K562 (cell line): ENCODE data around the gene LCE1B. TPM values are rescaled to one million over a fixed set of nuclear protein-coding genes. Genes with fewer than 3 reads are reported as not detected.

Experiments used
- ARNT ChIP-seq, 2 experiments: fragments of 450-650 bp; IDR thresholded peaks; 2 replicates each; pipeline ENCODE4 v1.6.1; 2016; ENCODE audit warnings: mild to moderate bottlenecking in 1 of 2
- polyA plus RNA-seq, 8 experiments: library from polyadenylated mRNA; depleted of rRNA in 4 of 8; stranded (reverse) in 5 of 8; unstranded in 3 of 8; fragments of >200 nt; fragmentation: Nextera tagmentation in 2 of 8; fragmentation: Illumina TruSeq in 1 of 8; extraction: Ambion mirVana in 2 of 8; extraction: Trizol in 1 of 8; gene quantifications; 2 replicates each; pipeline versions ENCODE4 v1.2.1 to v1.2.3, GENCODE V29; 2011 to 2014; ENCODE audit warnings: inconsistent platforms in 1 of 8, missing spikeins in 1 of 8
- total RNA-seq, 7 experiments: library from RNA; depleted of rRNA in 6 of 7; stranded (reverse); fragments of >200 nt in 6 of 7; fragmentation: Illumina TruSeq in 2 of 7; extraction: Trizol in 2 of 7; gene quantifications; 2 replicates each; pipeline versions ENCODE4 v1.2.1 to v1.2.3, GENCODE V29; 2011 to 2021; ENCODE audit warnings: low replicate concordance in 1 of 7
- TF ChIP-seq, protein P1 (sequence below), 2 experiments: IDR thresholded peaks in 1 of 2; conservative IDR thresholded peaks in 1 of 2; 2 replicates each; pipeline ENCODE4 v1.6.1; 2016; ENCODE audit warnings: low read depth in 2 of 2, mild to moderate bottlenecking in 1 of 2, missing compliant biosample characterization in 1 of 2, missing genetic modification characterization in 1 of 2, moderate library complexity in 1 of 2

LCE1B gene
- total and polyA plus RNA-seq, 9 of the 15 experiments (the other 6 are each of a cell fraction or from before 2014, with no cell fraction given) = not detected

DNA sequence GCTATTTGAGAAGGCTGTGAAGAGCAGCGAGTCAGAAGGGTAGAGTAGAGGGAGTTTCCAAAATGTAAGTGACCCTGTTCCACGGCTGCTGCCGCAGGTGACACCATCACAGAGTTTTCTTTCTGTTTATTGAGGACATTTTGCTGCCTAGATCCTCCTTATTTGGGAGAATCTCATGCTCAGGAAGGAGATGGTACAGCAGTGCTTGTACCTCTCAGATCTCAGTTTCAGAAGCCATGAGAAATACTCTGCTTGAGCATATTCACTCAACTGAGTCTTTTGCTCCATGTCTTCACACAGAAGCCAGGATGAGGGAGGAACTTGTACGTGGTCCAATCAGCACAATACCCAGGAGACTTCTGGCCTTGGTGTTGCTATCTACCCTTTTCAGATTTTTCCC is 49.6 kb downstream of the LCE1B start (continued):
- TF ChIP-seq, protein P1, sequence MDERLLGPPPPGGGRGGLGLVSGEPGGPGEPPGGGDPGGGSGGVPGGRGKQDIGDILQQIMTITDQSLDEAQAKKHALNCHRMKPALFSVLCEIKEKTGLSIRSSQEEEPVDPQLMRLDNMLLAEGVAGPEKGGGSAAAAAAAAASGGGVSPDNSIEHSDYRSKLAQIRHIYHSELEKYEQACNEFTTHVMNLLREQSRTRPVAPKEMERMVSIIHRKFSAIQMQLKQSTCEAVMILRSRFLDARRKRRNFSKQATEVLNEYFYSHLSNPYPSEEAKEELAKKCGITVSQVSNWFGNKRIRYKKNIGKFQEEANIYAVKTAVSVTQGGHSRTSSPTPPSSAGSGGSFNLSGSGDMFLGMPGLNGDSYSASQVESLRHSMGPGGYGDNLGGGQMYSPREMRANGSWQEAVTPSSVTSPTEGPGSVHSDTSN (CRISPR knock-in tag; IDR thresholded peaks at IDR 0.05; ENCODE audit: low read depth) = no peak
- TF ChIP-seq, protein P1 (tag; conservative IDR thresholded peaks at IDR 0.05; ENCODE audit: low read depth) = no peak
- TF ChIP-seq ARNT (IDR thresholded peaks at IDR 0.05) = no peak
- TF ChIP-seq, all 486 proteins: peak for 0

Other genes starting within 250 kb of the LCE1B start
Only the 7 nearest of the 27 such genes appear.
- not detected in 2 replicates for gene LCE1F, start 36.8 kb upstream of the LCE1B start, total RNA-seq (2014; rRNA removed)
- gene LCE1F, start 36.8 kb upstream of the LCE1B start, total RNA-seq (2014; rRNA removed; fragmentation: Illumina TruSeq; extraction: Trizol) = not detected in 2 replicates
- gene LCE1F, start 36.8 kb upstream of the LCE1B start, total RNA-seq (2015; rRNA removed; fragmentation: Illumina TruSeq; extraction: Trizol) = not detected in 2 replicates
- not detected in 2 replicates for gene LCE1F, start 36.8 kb upstream of the LCE1B start, total RNA-seq (2021)
- gene LCE1F, start 36.8 kb upstream of the LCE1B start, polyA plus RNA-seq (2011; rRNA removed) = not detected in 2 replicates
- gene LCE1F, start 36.8 kb upstream of the LCE1B start, polyA plus RNA-seq (2014; fragmentation: Illumina TruSeq; extraction: Trizol) = not detected in 2 replicates
- gene LCE1F, start 36.8 kb upstream of the LCE1B start, polyA plus RNA-seq (2014; fragmentation: Nextera tagmentation; extraction: Ambion mirVana) = not detected
- gene LCE1F, start 36.8 kb upstream of the LCE1B start, polyA plus RNA-seq (2014; rRNA removed) = not detected in 2 replicates
- not detected in 2 replicates for gene LCE1E, start 25.7 kb upstream of the LCE1B start, total RNA-seq (2014; rRNA removed)
- gene LCE1E, start 25.7 kb upstream of the LCE1B start, total RNA-seq (2014; rRNA removed; fragmentation: Illumina TruSeq; extraction: Trizol) = not detected in 2 replicates
- not detected in 2 replicates for gene LCE1E, start 25.7 kb upstream of the LCE1B start, total RNA-seq (2015; rRNA removed; fragmentation: Illumina TruSeq; extraction: Trizol)
- gene LCE1E, start 25.7 kb upstream of the LCE1B start, total RNA-seq (2021) = not detected in 2 replicates
- gene LCE1E, start 25.7 kb upstream of the LCE1B start, polyA plus RNA-seq (2011; rRNA removed) = not detected in 2 replicates
- gene LCE1E, start 25.7 kb upstream of the LCE1B start, polyA plus RNA-seq (2014; fragmentation: Illumina TruSeq; extraction: Trizol) = not detected in 2 replicates
- gene LCE1E, start 25.7 kb upstream of the LCE1B start, polyA plus RNA-seq (2014; fragmentation: Nextera tagmentation; extraction: Ambion mirVana) = not detected
- not detected in 2 replicates for gene LCE1E, start 25.7 kb upstream of the LCE1B start, polyA plus RNA-seq (2014; rRNA removed)
- gene LCE1D, start 15.2 kb upstream of the LCE1B start, total RNA-seq (2014; rRNA removed) = not detected in 2 replicates
- not detected in 2 replicates for gene LCE1D, start 15.2 kb upstream of the LCE1B start, total RNA-seq (2014; rRNA removed; fragmentation: Illumina TruSeq; extraction: Trizol)
- gene LCE1D, start 15.2 kb upstream of the LCE1B start, total RNA-seq (2015; rRNA removed; fragmentation: Illumina TruSeq; extraction: Trizol) = not detected in 2 replicates
- not detected in 2 replicates for gene LCE1D, start 15.2 kb upstream of the LCE1B start, total RNA-seq (2021)
- gene LCE1D, start 15.2 kb upstream of the LCE1B start, polyA plus RNA-seq (2011; rRNA removed) = not detected in 2 replicates
- not detected in 2 replicates for gene LCE1D, start 15.2 kb upstream of the LCE1B start, polyA plus RNA-seq (2014; fragmentation: Illumina TruSeq; extraction: Trizol)
- not detected for gene LCE1D, start 15.2 kb upstream of the LCE1B start, polyA plus RNA-seq (2014; fragmentation: Nextera tagmentation; extraction: Ambion mirVana)
- gene LCE1D, start 15.2 kb upstream of the LCE1B start, polyA plus RNA-seq (2014; rRNA removed) = not detected in 2 replicates
- not detected in 2 replicates for gene LCE1C, start 5.3 kb upstream of the LCE1B start, total RNA-seq (2014; rRNA removed)
- gene LCE1C, start 5.3 kb upstream of the LCE1B start, total RNA-seq (2014; rRNA removed; fragmentation: Illumina TruSeq; extraction: Trizol) = not detected in 2 replicates
- gene LCE1C, start 5.3 kb upstream of the LCE1B start, total RNA-seq (2015; rRNA removed; fragmentation: Illumina TruSeq; extraction: Trizol) = not detected in 2 replicates
- not detected in 2 replicates for gene LCE1C, start 5.3 kb upstream of the LCE1B start, total RNA-seq (2021)
- gene LCE1C, start 5.3 kb upstream of the LCE1B start, polyA plus RNA-seq (2011; rRNA removed) = not detected in 2 replicates
- gene LCE1C, start 5.3 kb upstream of the LCE1B start, polyA plus RNA-seq (2014; fragmentation: Illumina TruSeq; extraction: Trizol) = not detected in 2 replicates
- gene LCE1C, start 5.3 kb upstream of the LCE1B start, polyA plus RNA-seq (2014; fragmentation: Nextera tagmentation; extraction: Ambion mirVana) = not detected
- not detected in 2 replicates for gene LCE1C, start 5.3 kb upstream of the LCE1B start, polyA plus RNA-seq (2014; rRNA removed)
- not detected in 2 replicates for gene LCE1A, start 15.5 kb downstream of the LCE1B start, total RNA-seq (2014; rRNA removed)
- gene LCE1A, start 15.5 kb downstream of the LCE1B start, total RNA-seq (2014; rRNA removed; fragmentation: Illumina TruSeq; extraction: Trizol) = not detected in 2 replicates
- gene LCE1A, start 15.5 kb downstream of the LCE1B start, total RNA-seq (2015; rRNA removed; fragmentation: Illumina TruSeq; extraction: Trizol) = not detected in 2 replicates
- not detected in 2 replicates for gene LCE1A, start 15.5 kb downstream of the LCE1B start, total RNA-seq (2021)
- not detected in 2 replicates for gene LCE1A, start 15.5 kb downstream of the LCE1B start, polyA plus RNA-seq (2011; rRNA removed)
- gene LCE1A, start 15.5 kb downstream of the LCE1B start, polyA plus RNA-seq (2014; fragmentation: Illumina TruSeq; extraction: Trizol) = not detected in 2 replicates
- gene LCE1A, start 15.5 kb downstream of the LCE1B start, polyA plus RNA-seq (2014; fragmentation: Nextera tagmentation; extraction: Ambion mirVana) = not detected
- gene LCE1A, start 15.5 kb downstream of the LCE1B start, polyA plus RNA-seq (2014; rRNA removed) = not detected in 2 replicates
- not detected in 2 replicates for gene LCE6A, start 30.9 kb downstream of the LCE1B start, total RNA-seq (2014; rRNA removed)
- gene LCE6A, start 30.9 kb downstream of the LCE1B start, total RNA-seq (2014; rRNA removed; fragmentation: Illumina TruSeq; extraction: Trizol) = not detected in 2 replicates
- not detected in 2 replicates for gene LCE6A, start 30.9 kb downstream of the LCE1B start, total RNA-seq (2015; rRNA removed; fragmentation: Illumina TruSeq; extraction: Trizol)
- not detected in 2 replicates for gene LCE6A, start 30.9 kb downstream of the LCE1B start, total RNA-seq (2021)
- gene LCE6A, start 30.9 kb downstream of the LCE1B start, polyA plus RNA-seq (2011; rRNA removed) = not detected in 2 replicates
- gene LCE6A, start 30.9 kb downstream of the LCE1B start, polyA plus RNA-seq (2014; fragmentation: Illumina TruSeq; extraction: Trizol) = not detected in 2 replicates
- not detected for gene LCE6A, start 30.9 kb downstream of the LCE1B start, polyA plus RNA-seq (2014; fragmentation: Nextera tagmentation; extraction: Ambion mirVana)
- gene LCE6A, start 30.9 kb downstream of the LCE1B start, polyA plus RNA-seq (2014; rRNA removed) = not detected in 2 replicates
- not detected in 2 replicates for gene LCE7A, start 48.0 kb downstream of the LCE1B start, total RNA-seq (2014; rRNA removed)
- not detected in 2 replicates for gene LCE7A, start 48.0 kb downstream of the LCE1B start, total RNA-seq (2014; rRNA removed; fragmentation: Illumina TruSeq; extraction: Trizol)
- not detected in 2 replicates for gene LCE7A, start 48.0 kb downstream of the LCE1B start, total RNA-seq (2015; rRNA removed; fragmentation: Illumina TruSeq; extraction: Trizol)
- gene LCE7A, start 48.0 kb downstream of the LCE1B start, total RNA-seq (2021) = not detected in 2 replicates
- gene LCE7A, start 48.0 kb downstream of the LCE1B start, polyA plus RNA-seq (2011; rRNA removed) = not detected in 2 replicates
- gene LCE7A, start 48.0 kb downstream of the LCE1B start, polyA plus RNA-seq (2014; fragmentation: Illumina TruSeq; extraction: Trizol) = not detected in 2 replicates
- not detected for gene LCE7A, start 48.0 kb downstream of the LCE1B start, polyA plus RNA-seq (2014; fragmentation: Nextera tagmentation; extraction: Ambion mirVana)
- gene LCE7A, start 48.0 kb downstream of the LCE1B start, polyA plus RNA-seq (2014; rRNA removed) = not detected in 2 replicates